ENCODE results near the gene SMC1B. TPM values are rescaled to one million over a fixed set of nuclear protein-coding genes. Genes with fewer than 3 reads are reported as not detected.
"Not testable (repeated sequence)": the region's sequence is repeated elsewhere in the genome, so short reads cannot be mapped to it uniquely, and the experiment has no call there.

The SMC1B gene
- polyA plus RNA-seq, 12 donors: 0.04 to 0.23 (median 0.10) TPM; not detected in 2

- DNase-seq: no peak
Measured at GRCh38 chr22:45302751-45303150, 110.6 kb downstream of the SMC1B start.

GRCh38 chr22:45298934-45299505 is 114.4 kb downstream of the SMC1B start:
- no peak for DNase-seq

GRCh38 chr22:45296628-45297297 is 116.6 kb downstream of the SMC1B start:
- DNase-seq: no peak

DNA sequence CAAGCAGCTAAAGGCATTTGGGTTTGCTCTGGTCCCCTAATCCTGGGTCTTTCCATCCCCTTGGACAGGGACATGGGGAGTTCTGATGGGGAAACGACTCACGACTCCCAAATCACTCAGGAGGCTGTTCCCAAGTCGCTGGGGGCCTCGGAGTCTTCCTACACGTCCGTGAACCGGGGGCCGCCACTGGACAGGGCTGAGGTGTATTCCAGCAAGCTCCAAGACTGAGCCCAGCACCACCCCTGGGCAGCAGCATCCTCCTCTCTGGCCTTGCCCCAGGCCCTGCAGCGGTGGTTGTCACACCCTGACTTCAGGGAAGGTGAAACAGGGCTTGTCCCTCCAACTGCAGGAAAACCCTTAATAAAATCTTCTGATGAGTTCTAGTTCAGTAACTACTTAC is 117.9 kb downstream of the SMC1B start:
- DNase-seq: no peak

GRCh38 chr22:45295004-45295403 is 118.4 kb downstream of the SMC1B start:
- DNase-seq: not testable (repeated sequence)

Other genes starting within 250 kb of the SMC1B start
- gene NUP50, start 249.7 kb downstream of the SMC1B start, polyA plus RNA-seq (ENCODE audit: insufficient read length in 12 of 12): 10 to 100 TPM in 11 of 12 donors, not detected in 1; 16.9 to 55.7 (median 24.9) TPM
- gene KIAA0930, start 172.7 kb downstream of the SMC1B start, polyA plus RNA-seq (ENCODE audit: insufficient read length in 12 of 12): 10 to 100 TPM in 11 of 12 donors, not detected in 1; 10.9 to 42.3 (median 14.1) TPM
- under 1 TPM in 2 of 12 donors, not detected in 10; 0.18 to 0.28 TPM for gene UPK3A, start 128.7 kb downstream of the SMC1B start, polyA plus RNA-seq (ENCODE audit: insufficient read length in 12 of 12)
- 100 to 1,000 TPM in 1 of 12 donors, 10 to 100 TPM in 10, not detected in 1; 13.0 to 121 (median 15.3) TPM for gene FAM118A, start 103.7 kb downstream of the SMC1B start, polyA plus RNA-seq (ENCODE audit: insufficient read length in 12 of 12)
- gene RIBC2, start 94 bp upstream of the SMC1B start, polyA plus RNA-seq (ENCODE audit: insufficient read length in 12 of 12): 1 to 10 TPM in 10 of 12 donors, not detected in 2; 1.3 to 3.7 (median 2.0) TPM
- gene FBLN1, start 89.3 kb upstream of the SMC1B start, polyA plus RNA-seq (ENCODE audit: insufficient read length in 12 of 12): 100 to 1,000 TPM in 8 of 12 donors, 10 to 100 TPM in 3, not detected in 1; 80.3 to 295 (median 134) TPM

Measured in muscle of arm (tissue), 12 donors.